Smooth muscle cell (in vitro differentiated cells): ENCODE results near the gene DNAH12. TPM values are rescaled to one million over a fixed set of nuclear protein-coding genes. Genes with fewer than 3 reads are reported as not detected.
"Not testable (repeated sequence)": the region's sequence is repeated elsewhere in the genome, so short reads cannot be mapped to it uniquely, and the experiment has no call there.

ENCODE experiments used
- DNase-seq: peaks from one replicate; lab custom pipeline; 2025; ENCODE audit not compliant: unreplicated experiment; lab: John Stamatoyannopoulos, UW
- H2AFZ ChIP-seq: fragments of 200-600 bp; sonication (generic); 2 replicates; pipeline ENCODE4 v1.6.0; 2016; ENCODE audit warnings: antibody characterized with exemption, low read depth, mild to moderate bottlenecking
- H3F3A ChIP-seq: fragments of 200-600 bp; sonication (generic); 2 replicates; pipeline ENCODE4 v1.6.0; 2017; ENCODE audit warnings: antibody characterized with exemption, low read depth
- H3K27ac ChIP-seq: fragments of 200-600 bp; sonication (generic); 2 replicates; pipeline ENCODE4 v1.5.1; 2016; ENCODE audit warnings: low read depth, mild to moderate bottlenecking
- H3K27me3 ChIP-seq: fragments of 200-600 bp; sonication (generic); 2 replicates; pipeline ENCODE4 v1.6.1; 2016; ENCODE audit warnings: low read depth, mild to moderate bottlenecking
- H3K36me3 ChIP-seq: fragments of 200-600 bp; sonication (generic); 2 replicates; pipeline ENCODE4 v1.5.1; 2016; ENCODE audit warnings: low read depth
- H3K4me1 ChIP-seq: fragments of 200-600 bp; sonication (generic); 2 replicates; pipeline ENCODE4 v1.5.1; 2016; ENCODE audit warnings: low read depth
- H3K4me2 ChIP-seq: fragments of 200-600 bp; sonication (generic); 2 replicates; pipeline ENCODE4 v1.6.0; 2016; ENCODE audit warnings: mild to moderate bottlenecking
- H3K4me3 ChIP-seq: fragments of 200-600 bp; sonication (generic); 2 replicates; pipeline ENCODE4 v1.5.1; 2016; ENCODE audit warnings: mild to moderate bottlenecking
- H3K79me2 ChIP-seq: fragments of 200-600 bp; sonication (generic); 2 replicates; pipeline ENCODE4 v1.6.0; 2016; ENCODE audit warnings: low read depth, mild to moderate bottlenecking
- H3K9ac ChIP-seq: fragments of 200-600 bp; sonication (generic); 2 replicates; pipeline ENCODE4 v1.6.0; 2016; ENCODE audit warnings: low read depth
- H3K9me3 ChIP-seq: fragments of 200-600 bp; sonication (generic); replicated peaks from 2 replicates; pipeline ENCODE4 v1.5.1; 2016; ENCODE audit warnings: low read depth
- H4K20me1 ChIP-seq: fragments of 200-600 bp; sonication (generic); 2 replicates; pipeline ENCODE4 v1.6.0; 2016; ENCODE audit warnings: low read depth
- WGBS: methylation state at CpG from one replicate; pipeline ENCODE4 v1.1.7; 2016; ENCODE audit warnings: low lambda C conversion rate; 5-methylcytosine and 5-hydroxymethylcytosine counted together
- polyA plus RNA-seq: library from polyadenylated mRNA; unstranded; fragments of >200 nt; fragmentation: Nextera tagmentation; extraction: Ambion mirVana; gene quantifications from 2 replicates; pipeline ENCODE4 v1.2.1, GENCODE V29; 2016
- total RNA-seq: library from RNA; depleted of rRNA; stranded (reverse); fragments of >200 nt; gene quantifications from 2 replicates; pipeline ENCODE4 v1.2.3, GENCODE V29; 2014
- TF ChIP-seq, protein P1 (sequence below): fragments of 200-600 bp; sonication (generic); IDR thresholded peaks from 2 replicates; pipeline ENCODE4 v1.5.1; 2017; ENCODE audit warnings: borderline replicate concordance, mild to moderate bottlenecking, antibody characterized with exemption; ENCODE audit not compliant: insufficient read depth, poor library complexity, severe bottlenecking

Gene DNAH12
- total and polyA plus RNA-seq, 2 experiments from 2014 or later: 0.27 TPM; not detected in 1

DNA sequence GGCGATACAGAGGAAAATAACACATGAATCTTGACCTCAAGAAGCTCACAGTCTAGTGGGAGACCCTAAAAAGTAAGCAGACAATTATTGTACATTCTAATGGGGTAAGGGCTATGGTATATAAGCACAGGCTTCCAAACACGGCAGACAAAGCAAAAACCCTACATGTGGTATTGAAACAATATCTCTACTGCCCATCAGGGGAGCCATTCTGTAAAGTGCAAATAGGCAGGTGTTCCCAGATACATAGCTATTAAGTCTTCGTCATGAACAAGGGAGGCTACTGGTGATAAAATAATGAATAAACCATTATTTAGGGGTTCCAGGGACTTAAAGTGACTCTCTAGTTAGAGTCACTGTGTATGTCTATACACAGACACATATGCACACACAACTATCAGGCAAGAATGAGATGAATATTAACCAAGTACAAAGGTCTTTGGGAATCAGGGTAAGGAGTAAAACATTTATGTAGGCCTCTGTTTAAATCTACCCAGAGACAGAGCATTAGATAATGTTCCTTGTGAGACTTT lies 213.0 kb downstream of the DNAH12 start:
- Histone ChIP-seq H3K9ac (no peak overlapping the region), H3K36me3 (no peaks in the 10 kb centered on the region), H3K4me1 (no peaks in the 10 kb centered on the region), H3K4me3 (no peak overlapping the region), H4K20me1 (no peaks in the 10 kb centered on the region), H3K4me2 (no peak overlapping the region), H2AFZ (no peak overlapping the region), H3K27ac (no peak overlapping the region), H3K27me3 (no peaks in the 10 kb centered on the region), H3K79me2 (no peaks in the 10 kb centered on the region), H3F3A (no peaks in the 10 kb centered on the region), H3K9me3 (no peaks in the 10 kb centered on the region)
- 95% methylated on average over 3 of the region's 3 CpGs for WGBS
- TF ChIP-seq, protein P1, sequence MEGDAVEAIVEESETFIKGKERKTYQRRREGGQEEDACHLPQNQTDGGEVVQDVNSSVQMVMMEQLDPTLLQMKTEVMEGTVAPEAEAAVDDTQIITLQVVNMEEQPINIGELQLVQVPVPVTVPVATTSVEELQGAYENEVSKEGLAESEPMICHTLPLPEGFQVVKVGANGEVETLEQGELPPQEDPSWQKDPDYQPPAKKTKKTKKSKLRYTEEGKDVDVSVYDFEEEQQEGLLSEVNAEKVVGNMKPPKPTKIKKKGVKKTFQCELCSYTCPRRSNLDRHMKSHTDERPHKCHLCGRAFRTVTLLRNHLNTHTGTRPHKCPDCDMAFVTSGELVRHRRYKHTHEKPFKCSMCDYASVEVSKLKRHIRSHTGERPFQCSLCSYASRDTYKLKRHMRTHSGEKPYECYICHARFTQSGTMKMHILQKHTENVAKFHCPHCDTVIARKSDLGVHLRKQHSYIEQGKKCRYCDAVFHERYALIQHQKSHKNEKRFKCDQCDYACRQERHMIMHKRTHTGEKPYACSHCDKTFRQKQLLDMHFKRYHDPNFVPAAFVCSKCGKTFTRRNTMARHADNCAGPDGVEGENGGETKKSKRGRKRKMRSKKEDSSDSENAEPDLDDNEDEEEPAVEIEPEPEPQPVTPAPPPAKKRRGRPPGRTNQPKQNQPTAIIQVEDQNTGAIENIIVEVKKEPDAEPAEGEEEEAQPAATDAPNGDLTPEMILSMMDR: no peak
- no peak for DNase-seq

DNA sequence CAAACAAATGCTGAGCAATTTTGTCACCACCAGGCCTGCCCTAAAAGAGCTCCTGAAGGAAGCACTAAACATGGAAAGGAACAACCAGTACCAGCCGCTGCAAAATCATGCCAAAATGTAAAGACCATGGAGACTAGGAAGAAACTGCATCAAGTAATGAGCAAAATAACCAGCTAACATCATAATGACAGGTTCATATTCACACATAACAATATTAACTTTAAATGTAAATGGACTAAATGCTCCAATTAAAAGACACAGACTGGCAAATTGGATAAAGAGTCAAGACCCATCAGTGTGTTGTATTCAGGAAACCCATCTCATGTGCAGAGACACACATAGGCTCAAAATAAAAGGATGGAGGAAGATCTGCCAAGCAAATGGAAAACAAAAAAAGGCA lies 217.6 kb downstream of the DNAH12 start:
- H3K4me3 ChIP-seq, H3K79me2 ChIP-seq, H3K9ac ChIP-seq, H3K4me2 ChIP-seq, DNase-seq, H3K27ac ChIP-seq, H3K4me1 ChIP-seq, H3K27me3 ChIP-seq, H3K36me3 ChIP-seq, H3K9me3 ChIP-seq, H4K20me1 ChIP-seq, H3F3A ChIP-seq, H2AFZ ChIP-seq: not testable (repeated sequence)
- WGBS: 93% methylated on average over 1 of the region's 1 CpG

DNA sequence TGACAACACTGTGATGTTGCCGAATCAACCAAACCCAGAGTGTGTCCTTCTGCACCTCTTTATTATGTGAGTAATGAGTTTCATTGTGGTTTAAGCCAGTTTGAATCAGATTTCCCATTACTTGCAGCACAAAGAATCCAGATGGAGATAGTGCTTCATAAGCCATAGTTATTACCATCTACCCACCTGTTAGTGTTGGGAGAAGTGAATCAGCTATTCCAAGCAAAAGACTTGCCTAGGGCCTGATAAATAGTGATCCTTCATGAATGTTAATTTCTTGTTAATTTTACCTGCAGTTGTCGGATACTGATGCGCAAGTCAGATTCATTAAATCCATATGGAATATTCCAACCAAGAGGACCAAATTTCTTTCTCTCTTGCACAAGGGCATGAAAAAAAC lies 229.9 kb downstream of the DNAH12 start:
- Histone ChIP-seq H3K4me3 (no peak overlapping the region), H3K27ac (no peak overlapping the region), H3F3A (no peaks in the 10 kb centered on the region), H4K20me1 (no peaks in the 10 kb centered on the region), H3K79me2 (no peaks in the 10 kb centered on the region), H3K36me3 (no peaks in the 10 kb centered on the region), H3K9me3 (peaks cover 3% of the 10 kb centered on the region), H3K9ac (no peak overlapping the region), H3K4me2 (no peak overlapping the region), H3K4me1 (no peaks in the 10 kb centered on the region), H3K27me3 (no peaks in the 10 kb centered on the region), H2AFZ (no peak overlapping the region)
- WGBS: 96% methylated on average over 3 of the region's 3 CpGs
- no peak for DNase-seq
- TF ChIP-seq, protein P1: no peak

DNA sequence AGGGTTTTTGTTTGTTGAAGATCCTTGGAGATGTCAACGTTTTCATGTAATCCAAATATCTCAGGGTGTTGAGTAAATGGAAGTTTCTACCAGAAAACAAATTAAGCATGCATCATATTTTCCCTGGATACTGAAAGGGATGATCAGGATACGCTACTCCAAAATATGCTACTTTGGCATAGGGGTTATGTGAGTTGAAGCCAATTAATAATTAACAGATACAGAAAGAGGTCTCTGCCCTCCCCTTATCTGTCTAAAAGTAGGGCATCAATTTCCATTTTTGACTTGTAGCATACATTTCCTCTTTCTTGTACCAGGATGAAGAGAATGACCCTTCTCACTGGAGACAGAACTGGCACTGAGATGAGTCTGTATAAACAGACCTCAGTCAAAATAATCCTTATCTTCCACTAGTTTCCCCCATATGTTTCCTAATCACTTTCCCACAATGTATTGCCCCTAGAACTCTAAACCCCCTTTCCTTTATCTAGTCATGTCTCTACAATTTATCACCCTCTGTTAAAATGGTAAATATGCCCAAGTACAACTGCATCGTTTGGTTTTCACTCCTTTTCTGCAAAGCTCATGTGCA lies 234.3 kb downstream of the DNAH12 start:
- no peaks in the 10 kb centered on the region for H3K79me2 ChIP-seq
- TF ChIP-seq, protein P1: no peak
- no peaks in the 10 kb centered on the region for H3K27me3 ChIP-seq
- no peaks in the 10 kb centered on the region for H3F3A ChIP-seq
- no peaks in the 10 kb centered on the region for H3K36me3 ChIP-seq
- H3K4me1 ChIP-seq: no peaks in the 10 kb centered on the region
- 39% methylated on average over 3 of the region's 3 CpGs for WGBS
- no peaks in the 10 kb centered on the region for H3K9me3 ChIP-seq
- H3K4me2 ChIP-seq: no peak overlapping the region
- no peak overlapping the region for H2AFZ ChIP-seq
- H3K9ac ChIP-seq: no peak overlapping the region
- no peaks in the 10 kb centered on the region for H4K20me1 ChIP-seq
- DNase-seq: no peak
- H3K27ac ChIP-seq: no peak overlapping the region
- no peak overlapping the region for H3K4me3 ChIP-seq

DNA sequence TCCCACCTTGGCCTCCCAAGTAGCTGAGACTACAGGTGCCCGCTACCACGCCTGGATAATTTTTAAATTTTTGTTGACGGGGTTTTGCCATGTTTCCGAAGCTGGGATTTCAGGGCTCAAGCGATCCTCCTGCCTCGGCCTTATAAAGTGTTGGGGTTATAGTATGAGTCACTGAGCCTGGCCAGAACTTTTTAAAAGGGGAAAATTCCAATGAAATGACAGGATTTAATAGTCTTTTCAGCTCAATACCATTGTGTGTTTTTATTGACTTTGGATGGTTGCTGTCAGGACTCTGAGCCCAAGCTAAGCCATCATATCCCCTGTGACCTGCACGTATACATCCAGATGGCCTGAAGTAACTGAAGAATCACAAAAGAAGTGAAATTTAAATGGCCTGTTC lies 240.6 kb downstream of the DNAH12 start:
- not testable (repeated sequence) for H3K4me3 ChIP-seq, H3K79me2 ChIP-seq, H3F3A ChIP-seq, H3K36me3 ChIP-seq, DNase-seq, H3K4me1 ChIP-seq, H3K4me2 ChIP-seq, H2AFZ ChIP-seq, H3K27me3 ChIP-seq, H3K27ac ChIP-seq, H4K20me1 ChIP-seq, H3K9ac ChIP-seq, H3K9me3 ChIP-seq
- WGBS: 46% methylated on average over 7 of the region's 7 CpGs
